Glutamatergic neuron (in vitro differentiated cells): Measurements from ENCODE around the gene CCDC33. TPM values are rescaled to one million over a fixed set of nuclear protein-coding genes. Genes with fewer than 3 reads are reported as not detected.

ENCODE experiments used
- DNase-seq: peaks from one replicate; pipeline ENCODE4 v3.0.0; 2022
- H3K27ac Mint-ChIP-seq: one replicate; pipeline ENCODE4 v1.8.0; 2020; ENCODE audit warnings: mild to moderate bottlenecking, mixed read lengths, inconsistent platforms; ENCODE audit not compliant: unreplicated experiment
- H3K27me3 Mint-ChIP-seq: one replicate; pipeline ENCODE4 v1.8.0; 2020; ENCODE audit warnings: mild to moderate bottlenecking, moderate library complexity, mixed read lengths, inconsistent platforms; ENCODE audit not compliant: unreplicated experiment
- H3K36me3 Mint-ChIP-seq: one replicate; pipeline ENCODE4 v1.8.0; 2020; ENCODE audit warnings: mild to moderate bottlenecking, mixed read lengths, inconsistent platforms; ENCODE audit not compliant: unreplicated experiment
- H3K4me1 Mint-ChIP-seq: one replicate; pipeline ENCODE4 v1.8.0; 2020; ENCODE audit warnings: mild to moderate bottlenecking, low read depth, mixed read lengths, inconsistent platforms; ENCODE audit not compliant: unreplicated experiment
- H3K4me3 Mint-ChIP-seq: one replicate; pipeline ENCODE4 v1.8.0; 2020; ENCODE audit warnings: mild to moderate bottlenecking, mixed read lengths, inconsistent platforms; ENCODE audit not compliant: unreplicated experiment
- H3K9me3 Mint-ChIP-seq: one replicate; pipeline ENCODE4 v1.8.0; 2020; ENCODE audit warnings: mild to moderate bottlenecking, moderate library complexity, mixed read lengths, inconsistent platforms; ENCODE audit not compliant: unreplicated experiment
- total RNA-seq: library from RNA; stranded (reverse); fragmentation: NEBNext Ultra II Directional; extraction: Animal tissue kit (Norgen Biotek cat#: 25700); gene quantifications from one replicate; pipeline ENCODE4 v1.2.1, GENCODE V29; 2021; ENCODE audit not compliant: unreplicated experiment
- TF ChIP-seq, protein P1 (sequence below): fragments of 200-600 bp; sonication (generic); IDR thresholded peaks from one replicate; pipeline ENCODE4 v1.5.0; 2021; ENCODE audit not compliant: partially characterized antibody, unreplicated experiment

The CCDC33 gene
- total RNA-seq, 1 donor from 2014 or later, result 0.49 TPM

GRCh38 chr15:74303741-74304309 is 67.7 kb downstream of the CCDC33 start:
- H3K27me3 Mint-ChIP-seq, result peaks cover 19% of the 10 kb centered on the region
- H3K36me3 Mint-ChIP-seq, result no peaks in the 10 kb centered on the region
- no peak for DNase-seq
- no peak overlapping the region for H3K4me3 Mint-ChIP-seq
- peaks cover 24% of the 10 kb centered on the region for H3K4me1 Mint-ChIP-seq
- peaks cover 14% of the 10 kb centered on the region for H3K9me3 Mint-ChIP-seq
- no peak overlapping the region for H3K27ac Mint-ChIP-seq
- TF ChIP-seq, protein P1, sequence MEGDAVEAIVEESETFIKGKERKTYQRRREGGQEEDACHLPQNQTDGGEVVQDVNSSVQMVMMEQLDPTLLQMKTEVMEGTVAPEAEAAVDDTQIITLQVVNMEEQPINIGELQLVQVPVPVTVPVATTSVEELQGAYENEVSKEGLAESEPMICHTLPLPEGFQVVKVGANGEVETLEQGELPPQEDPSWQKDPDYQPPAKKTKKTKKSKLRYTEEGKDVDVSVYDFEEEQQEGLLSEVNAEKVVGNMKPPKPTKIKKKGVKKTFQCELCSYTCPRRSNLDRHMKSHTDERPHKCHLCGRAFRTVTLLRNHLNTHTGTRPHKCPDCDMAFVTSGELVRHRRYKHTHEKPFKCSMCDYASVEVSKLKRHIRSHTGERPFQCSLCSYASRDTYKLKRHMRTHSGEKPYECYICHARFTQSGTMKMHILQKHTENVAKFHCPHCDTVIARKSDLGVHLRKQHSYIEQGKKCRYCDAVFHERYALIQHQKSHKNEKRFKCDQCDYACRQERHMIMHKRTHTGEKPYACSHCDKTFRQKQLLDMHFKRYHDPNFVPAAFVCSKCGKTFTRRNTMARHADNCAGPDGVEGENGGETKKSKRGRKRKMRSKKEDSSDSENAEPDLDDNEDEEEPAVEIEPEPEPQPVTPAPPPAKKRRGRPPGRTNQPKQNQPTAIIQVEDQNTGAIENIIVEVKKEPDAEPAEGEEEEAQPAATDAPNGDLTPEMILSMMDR, result no peak

GRCh38 chr15:74304431-74304830 is 68.3 kb downstream of the CCDC33 start:
- Mint-ChIP-seq H3K4me3 (peak overlapping the region; percentile 36), H3K9me3 (peaks cover 14% of the 10 kb centered on the region), H3K36me3 (no peaks in the 10 kb centered on the region), H3K27ac (no peak overlapping the region), H3K27me3 (peaks cover 19% of the 10 kb centered on the region), H3K4me1 (peaks cover 26% of the 10 kb centered on the region)
- no peak for DNase-seq
- TF ChIP-seq, protein P1, result no peak

DNA sequence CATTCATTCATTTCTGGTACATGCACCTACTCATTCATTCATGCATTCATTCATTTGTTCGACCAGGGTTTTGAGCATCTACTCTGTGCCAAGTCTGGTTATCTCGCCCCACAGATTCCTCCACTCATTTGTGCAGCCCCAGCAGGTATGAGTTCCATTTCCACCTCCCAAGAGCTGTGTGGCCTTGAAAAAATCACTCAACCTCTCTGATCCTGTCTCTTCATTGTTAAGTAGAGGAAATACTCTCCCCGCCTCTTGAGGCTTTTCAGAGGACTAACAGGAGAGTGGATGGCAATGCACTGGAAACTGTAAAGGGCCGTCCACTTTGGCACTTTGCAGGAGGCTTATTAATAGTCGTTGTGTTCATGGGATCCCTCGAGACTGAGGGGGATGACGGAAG is 69.6 kb downstream of the CCDC33 start:
- peaks cover 26% of the 10 kb centered on the region for H3K4me1 Mint-ChIP-seq
- TF ChIP-seq, protein P1, result no peak
- peaks cover 20% of the 10 kb centered on the region for H3K27me3 Mint-ChIP-seq
- peaks cover 15% of the 10 kb centered on the region for H3K9me3 Mint-ChIP-seq
- DNase-seq, result no peak
- H3K4me3 Mint-ChIP-seq, result no peak overlapping the region
- no peak overlapping the region for H3K27ac Mint-ChIP-seq
- no peaks in the 10 kb centered on the region for H3K36me3 Mint-ChIP-seq

GRCh38 chr15:74306781-74307217 is 70.7 kb downstream of the CCDC33 start:
- H3K4me3 Mint-ChIP-seq, result no peak overlapping the region
- no peak for DNase-seq
- no peak overlapping the region for H3K27ac Mint-ChIP-seq
- TF ChIP-seq, protein P1, result no peak
- peaks cover 35% of the 10 kb centered on the region for H3K4me1 Mint-ChIP-seq
- H3K9me3 Mint-ChIP-seq, result peaks cover 16% of the 10 kb centered on the region
- H3K27me3 Mint-ChIP-seq, result peaks cover 18% of the 10 kb centered on the region
- no peaks in the 10 kb centered on the region for H3K36me3 Mint-ChIP-seq
